Uterus (tissue), 2 donors: ENCODE data around the gene RAB3C.

Experiments
- POLR2A ChIP-seq, 2 donors: fragments of 450-650 bp; IDR thresholded peaks; one replicate each; pipeline ENCODE4 v1.6.1; 2016; ENCODE audit warnings: antibody characterized with exemption in 2 of 2, mild to moderate bottlenecking in 1 of 2, moderate library complexity in 1 of 2
- TF ChIP-seq, protein P1 (sequence below), 4 experiments: fragments of 200-600 bp in 2 of 4; fragments of 450-650 bp in 2 of 4; sonication (generic) in 2 of 4; IDR thresholded peaks; one replicate each; pipeline ENCODE4 v1.5.1; 2016 to 2019; ENCODE audit warnings: antibody characterized with exemption in 4 of 4, mild to moderate bottlenecking in 2 of 4, moderate library complexity in 1 of 4

DNA sequence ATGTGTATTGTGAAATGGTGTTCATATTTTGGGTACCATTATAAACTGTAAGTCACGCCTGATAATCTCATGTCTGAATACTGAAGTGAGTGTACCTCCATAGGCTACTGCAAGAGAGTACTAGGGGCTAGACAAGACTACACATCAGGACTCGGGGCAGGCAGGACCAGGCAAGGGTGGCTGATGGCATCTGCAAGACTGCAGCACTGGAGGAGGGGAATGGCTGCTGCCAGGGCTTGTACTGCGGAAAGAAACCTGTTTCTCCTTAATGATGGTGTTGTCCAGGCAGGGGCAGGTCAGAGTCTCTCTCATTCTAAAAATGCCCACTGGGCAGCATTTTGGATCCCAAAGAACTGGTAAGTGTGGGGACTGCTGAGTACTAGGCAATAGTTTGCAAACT, 172.5 kb downstream of the RAB3C start:
- TF ChIP-seq, protein P1, sequence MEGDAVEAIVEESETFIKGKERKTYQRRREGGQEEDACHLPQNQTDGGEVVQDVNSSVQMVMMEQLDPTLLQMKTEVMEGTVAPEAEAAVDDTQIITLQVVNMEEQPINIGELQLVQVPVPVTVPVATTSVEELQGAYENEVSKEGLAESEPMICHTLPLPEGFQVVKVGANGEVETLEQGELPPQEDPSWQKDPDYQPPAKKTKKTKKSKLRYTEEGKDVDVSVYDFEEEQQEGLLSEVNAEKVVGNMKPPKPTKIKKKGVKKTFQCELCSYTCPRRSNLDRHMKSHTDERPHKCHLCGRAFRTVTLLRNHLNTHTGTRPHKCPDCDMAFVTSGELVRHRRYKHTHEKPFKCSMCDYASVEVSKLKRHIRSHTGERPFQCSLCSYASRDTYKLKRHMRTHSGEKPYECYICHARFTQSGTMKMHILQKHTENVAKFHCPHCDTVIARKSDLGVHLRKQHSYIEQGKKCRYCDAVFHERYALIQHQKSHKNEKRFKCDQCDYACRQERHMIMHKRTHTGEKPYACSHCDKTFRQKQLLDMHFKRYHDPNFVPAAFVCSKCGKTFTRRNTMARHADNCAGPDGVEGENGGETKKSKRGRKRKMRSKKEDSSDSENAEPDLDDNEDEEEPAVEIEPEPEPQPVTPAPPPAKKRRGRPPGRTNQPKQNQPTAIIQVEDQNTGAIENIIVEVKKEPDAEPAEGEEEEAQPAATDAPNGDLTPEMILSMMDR (IDR thresholded peaks at IDR 0.05), result no peak
- no peak for TF ChIP-seq POLR2A (IDR thresholded peaks at IDR 0.05)
